Astrocyte (in vitro differentiated cells and primary cell): ENCODE measurements around the gene ALPK3. TPM values are rescaled to one million over a fixed set of nuclear protein-coding genes. Genes with fewer than 3 reads are reported as not detected.

ENCODE experiments used
- DNase-seq: peaks from one replicate; pipeline ENCODE4 v3.0.0-alpha.2; 2010; ENCODE audit warnings: low read depth
- FAIRE-seq: peaks from 2 replicates; lab custom pipeline; 2011; peaks lifted over from hg19 to GRCh38; lab: Jason Lieb, UNC
- H2AFZ ChIP-seq: 2 replicates; pipeline ENCODE4 v1.6.0; 2012; ENCODE audit warnings: low read depth, low read length, inconsistent platforms
- H3K27ac ChIP-seq: 2 replicates; pipeline ENCODE4 v1.5.1; 2011; ENCODE audit warnings: low read depth, low read length, inconsistent platforms
- H3K27me3 ChIP-seq: 2 replicates; pipeline ENCODE4 v1.6.0; 2011; ENCODE audit warnings: low read length, inconsistent platforms; ENCODE audit not compliant: insufficient read depth
- H3K36me3 ChIP-seq: 2 replicates; pipeline ENCODE4 v1.5.1; 2011; ENCODE audit warnings: low read length, inconsistent platforms; ENCODE audit not compliant: insufficient read depth
- H3K4me1 ChIP-seq: 2 replicates; pipeline ENCODE4 v1.5.1; 2011; ENCODE audit warnings: low read length, inconsistent platforms; ENCODE audit not compliant: insufficient read depth
- H3K4me2 ChIP-seq: 2 replicates; pipeline ENCODE4 v1.6.0; 2012; ENCODE audit warnings: low read length, inconsistent platforms
- H3K4me3 ChIP-seq: 2 replicates; pipeline ENCODE4 v1.5.1; 2011; ENCODE audit warnings: low read depth, mild to moderate bottlenecking, low read length, inconsistent platforms; ENCODE audit not compliant: insufficient read depth
- H3K79me2 ChIP-seq: 2 replicates; pipeline ENCODE4 v1.6.0; 2012; ENCODE audit warnings: mild to moderate bottlenecking, low read length, inconsistent platforms; ENCODE audit not compliant: insufficient read depth
- H3K9ac ChIP-seq: 2 replicates; pipeline ENCODE4 v1.6.0; 2012; ENCODE audit warnings: mild to moderate bottlenecking, low read length, inconsistent platforms
- H3K9me3 ChIP-seq: 2 replicates; pipeline ENCODE4 v1.5.1; 2012; ENCODE audit warnings: low read depth, mild to moderate bottlenecking, low read length, inconsistent platforms; ENCODE audit not compliant: insufficient read depth
- H4K20me1 ChIP-seq: 2 replicates; pipeline ENCODE4 v1.6.0; 2012; ENCODE audit warnings: low read length, inconsistent platforms; ENCODE audit not compliant: insufficient read depth
- H3K27ac Mint-ChIP-seq: one replicate; pipeline ENCODE4 v1.8.0; 2021; ENCODE audit warnings: mild to moderate bottlenecking, mixed read lengths; ENCODE audit not compliant: unreplicated experiment
- H3K27me3 Mint-ChIP-seq: one replicate; pipeline ENCODE4 v1.8.0; 2021; ENCODE audit warnings: low read depth, mixed read lengths; ENCODE audit not compliant: unreplicated experiment
- H3K36me3 Mint-ChIP-seq: one replicate; pipeline ENCODE4 v1.8.0; 2021; ENCODE audit warnings: low read depth, mixed read lengths; ENCODE audit not compliant: unreplicated experiment
- H3K4me1 Mint-ChIP-seq: one replicate; pipeline ENCODE4 v1.8.0; 2021; ENCODE audit warnings: low read depth, mixed read lengths; ENCODE audit not compliant: unreplicated experiment
- H3K4me3 Mint-ChIP-seq: one replicate; pipeline ENCODE4 v1.8.0; 2021; ENCODE audit warnings: mild to moderate bottlenecking, moderate library complexity, mixed read lengths; ENCODE audit not compliant: unreplicated experiment
- H3K9me3 Mint-ChIP-seq: one replicate; pipeline ENCODE4 v1.8.0; 2021; ENCODE audit warnings: mild to moderate bottlenecking, mixed read lengths; ENCODE audit not compliant: unreplicated experiment
- CTCF ChIP-seq: IDR thresholded peaks from 2 replicates; pipeline ENCODE4 v1.5.1; 2011; ENCODE audit warnings: low read depth, mild to moderate bottlenecking, inconsistent platforms, low read length, moderate library complexity; ENCODE audit not compliant: insufficient read depth
- EZH2 ChIP-seq: IDR thresholded peaks from 2 replicates; pipeline ENCODE4 v1.6.1; 2012; ENCODE audit warnings: mild to moderate bottlenecking, low read length, inconsistent platforms; ENCODE audit not compliant: insufficient read depth
- total RNA-seq: library from RNA; stranded (reverse); gene quantifications from 2 replicates; pipeline ENCODE4 v1.2.1, GENCODE V29; 2021

Gene ALPK3
- total RNA-seq, 1 donor from 2014 or later = 9.1 TPM

GRCh38 chr15:84813435-84813834 is 3.7 kb upstream of the ALPK3 start:
- Mint-ChIP-seq H3K27me3 (peaks cover 3% of the 10 kb centered on the region), H3K9me3 (no peaks in the 10 kb centered on the region)
- no peak overlapping the region for H3K4me2 ChIP-seq

GRCh38 chr15:84813931-84814330 is 3.2 kb upstream of the ALPK3 start:
- H3K4me3 ChIP-seq = no peak overlapping the region
- no peaks in the 10 kb centered on the region for H3K79me2 ChIP-seq
- Mint-ChIP-seq H3K36me3 (peaks cover 11% of the 10 kb centered on the region), H3K4me1 (peaks cover 19% of the 10 kb centered on the region), H3K4me3 (no peak overlapping the region), H3K27ac (peak overlapping the region; percentile 2), H3K27me3 (peaks cover 3% of the 10 kb centered on the region), H3K9me3 (no peaks in the 10 kb centered on the region)
- H3K27ac ChIP-seq = no peak overlapping the region
- no peaks in the 10 kb centered on the region for H3K36me3 ChIP-seq
- peaks cover 20% of the 10 kb centered on the region for H3K4me1 ChIP-seq
- no peaks in the 10 kb centered on the region for H3K9me3 ChIP-seq
- FAIRE-seq (no peak), DNase-seq (no peak)
- no peak overlapping the region for H3K9ac ChIP-seq
- no peak overlapping the region for H3K4me2 ChIP-seq
- no peaks in the 10 kb centered on the region for H3K27me3 ChIP-seq
- TF ChIP-seq EZH2 = no peak
- TF ChIP-seq CTCF = no peak
- H4K20me1 ChIP-seq = no peaks in the 10 kb centered on the region
- H2AFZ ChIP-seq = no peak overlapping the region

More at GRCh38 chr15:84813435-84813834, 3.7 kb upstream of the ALPK3 start:
- Histone ChIP-seq H2AFZ (no peak overlapping the region), H3K9ac (no peak overlapping the region), H3K4me3 (no peak overlapping the region), H4K20me1 (no peaks in the 10 kb centered on the region), H3K27me3 (no peaks in the 10 kb centered on the region), H3K79me2 (no peaks in the 10 kb centered on the region), H3K36me3 (no peaks in the 10 kb centered on the region), H3K27ac (no peak overlapping the region), H3K4me1 (peaks cover 15% of the 10 kb centered on the region), H3K9me3 (no peaks in the 10 kb centered on the region)
- TF ChIP-seq CTCF (no peak), EZH2 (no peak)
- FAIRE-seq = no peak
- no peak overlapping the region for H3K27ac Mint-ChIP-seq
- peaks cover 14% of the 10 kb centered on the region for H3K36me3 Mint-ChIP-seq
- no peak overlapping the region for H3K4me3 Mint-ChIP-seq
- no peak for DNase-seq
- peaks cover 15% of the 10 kb centered on the region for H3K4me1 Mint-ChIP-seq

GRCh38 chr15:84814916-84815315 is 2.2 kb upstream of the ALPK3 start:
- H3K27ac ChIP-seq = no peak overlapping the region
- DNase-seq = no peak
- peaks cover 19% of the 10 kb centered on the region for H3K4me1 ChIP-seq
- TF ChIP-seq EZH2 (no peak), CTCF (no peak)
- no peaks in the 10 kb centered on the region for H3K9me3 ChIP-seq
- Mint-ChIP-seq H3K36me3 (peaks cover 11% of the 10 kb centered on the region), H3K9me3 (no peaks in the 10 kb centered on the region), H3K4me1 (peaks cover 23% of the 10 kb centered on the region), H3K27me3 (peaks cover 3% of the 10 kb centered on the region), H3K4me3 (no peak overlapping the region), H3K27ac (no peak overlapping the region)
- no peaks in the 10 kb centered on the region for H3K36me3 ChIP-seq
- no peak for FAIRE-seq
- H3K4me2 ChIP-seq = no peak overlapping the region
- H3K9ac ChIP-seq = no peak overlapping the region
- no peak overlapping the region for H3K4me3 ChIP-seq
- no peak overlapping the region for H2AFZ ChIP-seq
- no peaks in the 10 kb centered on the region for H4K20me1 ChIP-seq
- no peaks in the 10 kb centered on the region for H3K79me2 ChIP-seq
- no peaks in the 10 kb centered on the region for H3K27me3 ChIP-seq
